Heart left ventricle (tissue), 13 donors: ENCODE results near the gene CHCHD3.

Experiments
- POLR2A ChIP-seq, 2 donors: fragments of 450-650 bp; IDR thresholded peaks; one replicate each; pipeline ENCODE4 v1.6.1; 2017; ENCODE audit warnings: antibody characterized with exemption in 2 of 2, mild to moderate bottlenecking in 2 of 2, moderate library complexity in 2 of 2
- TF ChIP-seq, protein P1 (sequence below), 12 donors: fragments of 200-600 bp; sonication (generic) in 4 of 12; IDR thresholded peaks; one replicate each; pipeline versions ENCODE4 v1.5.0 to v1.8.0; 2018 to 2022; ENCODE audit warnings: antibody characterized with exemption in 12 of 12, mild to moderate bottlenecking in 5 of 12
- donor health status: ischemic (EF 13 %, LVEDD 7.1; RV severe dilation, severe dysfunction).
- donor health status: DM: no; HTN: yes; CAD: no.
- donor health status: DM: no; HTN: no; CAD: no.
- donor health status: ischemic (EF 25% LVEDD 6.9; RV normal size, moderate dysfunction).
- donor health status: ischemic (EF 25% LVEDD 5.7; RV mildly dilated, moderate dysfunction).
- donor health status: ischemic (EF 35%, LVEDD 5.7; RV mildly dilated, moderate dysfunction).
- donor health status: nonischemic (EF 11% LVEDD 7.7; RV severe dilation, severe dysfunction).
- donor health status: DM: yes; HTN: yes; CAD: no.
- donor health status: PGD.
- donor health status: ischemic (EF 29% LVEDD 5.4; RV normal size, mild dysfunction).
- donor health status: nonischemic (EF 23%, LVEDD 6.1; RV moderate dilation, normal function).

DNA sequence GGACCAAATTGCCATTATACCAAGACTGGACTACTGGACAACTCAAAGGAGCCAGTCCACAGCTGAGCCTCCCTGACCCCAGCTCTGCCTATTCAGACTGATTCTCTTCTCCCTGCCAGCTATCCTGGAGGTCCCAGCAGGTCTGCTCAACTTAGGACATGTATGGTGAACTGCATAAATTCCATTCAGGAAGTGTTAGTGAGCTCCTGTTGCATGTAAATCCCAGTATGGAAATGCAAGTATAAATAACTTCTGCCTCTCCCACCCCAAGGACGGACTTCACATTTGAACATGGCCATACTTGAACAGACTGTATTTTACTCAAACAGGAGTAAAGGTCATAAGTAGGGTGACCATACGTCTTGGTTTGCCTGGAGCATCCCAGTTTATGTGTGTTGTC is 128.4 kb downstream of the CHCHD3 start:
- TF ChIP-seq, protein P1, sequence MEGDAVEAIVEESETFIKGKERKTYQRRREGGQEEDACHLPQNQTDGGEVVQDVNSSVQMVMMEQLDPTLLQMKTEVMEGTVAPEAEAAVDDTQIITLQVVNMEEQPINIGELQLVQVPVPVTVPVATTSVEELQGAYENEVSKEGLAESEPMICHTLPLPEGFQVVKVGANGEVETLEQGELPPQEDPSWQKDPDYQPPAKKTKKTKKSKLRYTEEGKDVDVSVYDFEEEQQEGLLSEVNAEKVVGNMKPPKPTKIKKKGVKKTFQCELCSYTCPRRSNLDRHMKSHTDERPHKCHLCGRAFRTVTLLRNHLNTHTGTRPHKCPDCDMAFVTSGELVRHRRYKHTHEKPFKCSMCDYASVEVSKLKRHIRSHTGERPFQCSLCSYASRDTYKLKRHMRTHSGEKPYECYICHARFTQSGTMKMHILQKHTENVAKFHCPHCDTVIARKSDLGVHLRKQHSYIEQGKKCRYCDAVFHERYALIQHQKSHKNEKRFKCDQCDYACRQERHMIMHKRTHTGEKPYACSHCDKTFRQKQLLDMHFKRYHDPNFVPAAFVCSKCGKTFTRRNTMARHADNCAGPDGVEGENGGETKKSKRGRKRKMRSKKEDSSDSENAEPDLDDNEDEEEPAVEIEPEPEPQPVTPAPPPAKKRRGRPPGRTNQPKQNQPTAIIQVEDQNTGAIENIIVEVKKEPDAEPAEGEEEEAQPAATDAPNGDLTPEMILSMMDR (IDR thresholded peaks at IDR 0.05) = no peak
- no peak for TF ChIP-seq POLR2A (IDR thresholded peaks at IDR 0.05)
